Endothelial cell (in vitro differentiated cells): ENCODE measurements around the gene EPB42. TPM values are rescaled to one million over a fixed set of nuclear protein-coding genes. Genes with fewer than 3 reads are reported as not detected.

Source experiments
- DNase-seq: peaks from one replicate; pipeline ENCODE4 v3.0.0; 2021; ENCODE audit warnings: low spot score
- H3K27ac Mint-ChIP-seq: one replicate; pipeline ENCODE4 v1.8.0; 2021; ENCODE audit warnings: mixed read lengths, inconsistent platforms; ENCODE audit not compliant: unreplicated experiment
- H3K27me3 Mint-ChIP-seq: one replicate; pipeline ENCODE4 v1.8.0; 2021; ENCODE audit warnings: mild to moderate bottlenecking, moderate library complexity, mixed read lengths, inconsistent platforms; ENCODE audit not compliant: unreplicated experiment
- H3K36me3 Mint-ChIP-seq: one replicate; pipeline ENCODE4 v1.8.0; 2021; ENCODE audit warnings: mild to moderate bottlenecking, low read depth, mixed read lengths, inconsistent platforms; ENCODE audit not compliant: unreplicated experiment
- H3K4me1 Mint-ChIP-seq: one replicate; pipeline ENCODE4 v1.8.0; 2021; ENCODE audit warnings: mild to moderate bottlenecking, mixed read lengths, inconsistent platforms; ENCODE audit not compliant: unreplicated experiment
- H3K4me3 Mint-ChIP-seq: one replicate; pipeline ENCODE4 v1.8.0; 2021; ENCODE audit warnings: mild to moderate bottlenecking, mixed read lengths, inconsistent platforms; ENCODE audit not compliant: unreplicated experiment
- H3K9me3 Mint-ChIP-seq: one replicate; pipeline ENCODE4 v1.8.0; 2021; ENCODE audit warnings: mixed read lengths, inconsistent platforms; ENCODE audit not compliant: unreplicated experiment
- total RNA-seq: library from RNA; stranded (reverse); fragmentation: NEBNext Ultra II Directional; extraction: Animal tissue kit (Norgen Biotek cat#: 25700); gene quantifications from one replicate; pipeline ENCODE4 v1.2.1, GENCODE V29; 2021; ENCODE audit not compliant: unreplicated experiment
- TF ChIP-seq, protein P1 (sequence below): fragments of 200-600 bp; sonication (generic); IDR thresholded peaks from one replicate; pipeline ENCODE4 v1.5.0; 2021; ENCODE audit warnings: antibody characterized with exemption; ENCODE audit not compliant: unreplicated experiment

EPB42 gene
- total RNA-seq, 1 donor from 2014 or later: not detected

DNA sequence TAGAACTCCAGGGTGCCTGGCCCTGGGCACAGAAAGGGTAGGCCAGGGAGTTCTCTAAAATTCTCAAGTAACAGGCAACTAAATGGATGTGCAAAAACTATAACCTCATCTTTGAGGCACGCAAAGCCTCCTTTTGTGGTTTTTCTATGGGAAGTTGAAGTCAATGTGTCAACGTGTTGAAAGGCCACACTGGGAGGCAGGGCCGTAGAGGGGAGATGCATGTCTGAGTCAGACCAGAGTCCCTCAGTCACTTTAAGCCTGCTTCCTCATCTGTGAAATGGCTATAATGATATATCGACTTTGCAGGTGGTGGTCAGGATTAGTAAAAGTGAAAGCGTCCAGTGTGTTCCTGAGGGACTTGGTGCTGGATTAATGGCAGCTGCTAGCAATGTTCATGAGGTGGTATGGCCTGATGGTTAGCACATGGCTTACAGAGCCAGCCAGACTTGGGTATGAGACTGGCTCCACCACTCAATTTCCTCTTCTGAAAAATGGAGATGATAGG, 28.9 kb upstream of the EPB42 start:
- H3K27ac Mint-ChIP-seq: no peak overlapping the region
- no peak overlapping the region for H3K4me3 Mint-ChIP-seq
- TF ChIP-seq, protein P1, sequence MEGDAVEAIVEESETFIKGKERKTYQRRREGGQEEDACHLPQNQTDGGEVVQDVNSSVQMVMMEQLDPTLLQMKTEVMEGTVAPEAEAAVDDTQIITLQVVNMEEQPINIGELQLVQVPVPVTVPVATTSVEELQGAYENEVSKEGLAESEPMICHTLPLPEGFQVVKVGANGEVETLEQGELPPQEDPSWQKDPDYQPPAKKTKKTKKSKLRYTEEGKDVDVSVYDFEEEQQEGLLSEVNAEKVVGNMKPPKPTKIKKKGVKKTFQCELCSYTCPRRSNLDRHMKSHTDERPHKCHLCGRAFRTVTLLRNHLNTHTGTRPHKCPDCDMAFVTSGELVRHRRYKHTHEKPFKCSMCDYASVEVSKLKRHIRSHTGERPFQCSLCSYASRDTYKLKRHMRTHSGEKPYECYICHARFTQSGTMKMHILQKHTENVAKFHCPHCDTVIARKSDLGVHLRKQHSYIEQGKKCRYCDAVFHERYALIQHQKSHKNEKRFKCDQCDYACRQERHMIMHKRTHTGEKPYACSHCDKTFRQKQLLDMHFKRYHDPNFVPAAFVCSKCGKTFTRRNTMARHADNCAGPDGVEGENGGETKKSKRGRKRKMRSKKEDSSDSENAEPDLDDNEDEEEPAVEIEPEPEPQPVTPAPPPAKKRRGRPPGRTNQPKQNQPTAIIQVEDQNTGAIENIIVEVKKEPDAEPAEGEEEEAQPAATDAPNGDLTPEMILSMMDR: no peak

DNA sequence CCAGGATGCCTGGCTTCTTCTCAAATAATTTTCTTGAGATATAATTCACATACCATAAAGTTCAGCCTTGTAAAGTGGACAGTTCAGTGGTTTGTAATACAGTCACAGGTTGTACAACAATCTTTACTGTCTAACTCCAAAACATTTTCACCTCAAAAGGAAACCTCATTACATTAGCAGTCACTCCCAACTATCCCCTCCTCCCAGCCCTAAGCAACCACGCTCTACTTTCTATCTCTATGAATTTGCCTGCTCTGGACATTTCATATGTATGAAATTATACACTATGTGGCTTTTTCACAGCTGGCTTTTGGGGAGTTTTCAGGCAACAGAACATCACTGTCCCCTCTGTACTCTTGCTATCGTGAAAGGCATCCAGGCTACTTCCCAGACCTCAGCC, 28.4 kb upstream of the EPB42 start:
- no peaks in the 10 kb centered on the region for H3K9me3 Mint-ChIP-seq
- TF ChIP-seq, protein P1: no peak

More for the DNA sequence above, 28.9 kb upstream of the EPB42 start:
- no peak for DNase-seq
- peaks cover 8% of the 10 kb centered on the region for H3K4me1 Mint-ChIP-seq
- no peaks in the 10 kb centered on the region for H3K9me3 Mint-ChIP-seq
- H3K36me3 Mint-ChIP-seq: peaks cover 4% of the 10 kb centered on the region
- no peaks in the 10 kb centered on the region for H3K27me3 Mint-ChIP-seq

DNA sequence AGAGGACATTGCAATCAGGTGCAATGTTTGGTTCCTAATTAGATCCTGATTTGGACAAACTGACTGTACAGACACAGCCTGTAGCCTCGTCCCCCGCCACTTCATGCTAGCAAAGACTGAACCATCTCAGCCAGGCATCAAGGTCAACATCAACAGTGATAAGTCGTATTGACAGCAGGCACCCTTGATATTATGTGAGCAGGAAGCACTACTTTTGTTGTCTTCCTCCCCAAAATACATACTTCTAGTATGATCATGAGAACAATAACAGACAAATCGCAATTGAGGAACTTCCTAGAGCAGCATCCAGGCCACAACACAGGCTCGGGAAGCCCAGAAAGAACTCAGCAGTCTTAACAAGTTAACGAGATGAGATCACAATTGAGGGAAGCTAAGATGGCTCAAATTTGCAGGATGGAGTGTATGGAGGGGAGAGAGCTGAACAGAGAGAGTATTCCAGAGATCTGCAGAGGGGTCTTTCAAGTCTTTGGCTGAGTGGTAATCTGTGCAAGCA, 25.5 kb upstream of the EPB42 start:
- Mint-ChIP-seq H3K27me3 (no peaks in the 10 kb centered on the region), H3K4me1 (peaks cover 8% of the 10 kb centered on the region), H3K36me3 (no peaks in the 10 kb centered on the region), H3K27ac (no peak overlapping the region), H3K9me3 (no peaks in the 10 kb centered on the region), H3K4me3 (no peak overlapping the region)
- TF ChIP-seq, protein P1: no peak
- DNase-seq: no peak

More for the DNA sequence above, 28.4 kb upstream of the EPB42 start:
- Mint-ChIP-seq H3K4me3 (no peak overlapping the region), H3K27ac (no peak overlapping the region), H3K4me1 (peaks cover 8% of the 10 kb centered on the region), H3K27me3 (no peaks in the 10 kb centered on the region), H3K36me3 (no peaks in the 10 kb centered on the region)
- no peak for DNase-seq

DNA sequence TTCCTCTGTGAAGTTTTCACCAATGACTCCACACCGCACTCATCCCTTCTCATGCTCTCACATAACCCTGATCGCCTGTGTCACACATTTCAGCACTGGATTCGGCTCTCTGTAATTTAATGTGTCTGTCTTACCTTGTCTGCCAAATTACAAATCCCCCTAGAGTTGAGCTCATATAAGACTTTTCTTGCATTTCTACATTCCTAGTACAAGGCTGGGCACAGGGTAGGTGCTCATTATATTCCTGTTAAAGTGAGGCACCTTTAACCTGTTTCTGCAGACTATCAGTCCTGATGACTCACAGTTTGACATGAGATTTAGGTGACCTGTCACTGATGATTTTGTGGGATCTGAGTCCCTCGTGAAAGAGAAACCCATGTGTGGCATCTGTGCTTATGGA, 23.3 kb upstream of the EPB42 start:
- Mint-ChIP-seq H3K4me3 (no peak overlapping the region), H3K36me3 (no peaks in the 10 kb centered on the region), H3K4me1 (peaks cover 18% of the 10 kb centered on the region), H3K27me3 (no peaks in the 10 kb centered on the region), H3K9me3 (no peaks in the 10 kb centered on the region), H3K27ac (no peak overlapping the region)
- DNase-seq: no peak
- TF ChIP-seq, protein P1: no peak

DNA sequence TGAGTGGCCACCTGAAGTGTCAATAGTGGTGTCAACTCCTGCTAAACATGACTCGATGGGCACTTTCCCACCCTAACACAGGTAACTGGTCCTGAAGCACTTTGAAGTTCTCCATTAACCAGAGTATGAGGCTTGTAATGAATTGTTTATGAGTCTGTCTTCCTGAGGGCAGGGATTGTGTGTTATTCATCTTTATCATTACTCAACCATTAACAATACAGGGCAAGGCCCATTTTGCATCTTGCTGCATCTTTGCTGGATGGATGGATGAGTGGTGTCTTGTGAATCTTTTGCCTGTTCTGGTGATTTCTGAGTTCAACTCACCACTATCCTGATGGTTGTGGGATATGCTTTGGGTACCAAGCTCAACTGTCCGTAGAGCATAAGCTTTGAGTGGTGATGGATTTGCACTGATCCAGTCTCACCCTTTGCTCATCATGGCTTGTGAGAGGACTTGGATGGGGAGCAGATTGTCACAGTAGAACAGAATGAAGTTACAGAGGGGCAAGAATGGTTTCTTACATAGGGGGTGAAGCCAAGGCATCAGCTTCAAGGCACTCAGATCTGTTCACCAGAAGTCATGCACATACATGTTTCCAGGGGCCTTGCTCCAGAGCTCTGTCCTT, 22.3 kb upstream of the EPB42 start:
- TF ChIP-seq, protein P1: no peak
- H3K4me1 Mint-ChIP-seq: peaks cover 23% of the 10 kb centered on the region
- no peak overlapping the region for H3K4me3 Mint-ChIP-seq

More for the DNA sequence above, 22.3 kb upstream of the EPB42 start:
- Mint-ChIP-seq H3K36me3 (no peaks in the 10 kb centered on the region), H3K9me3 (no peaks in the 10 kb centered on the region), H3K27ac (no peak overlapping the region), H3K27me3 (no peaks in the 10 kb centered on the region)
- DNase-seq: no peak
